Muscle of leg (tissue), 11 donors: ENCODE measurements around the gene GALNT10. TPM values are rescaled to one million over a fixed set of nuclear protein-coding genes. Genes with fewer than 3 reads are reported as not detected.

ENCODE experiments used
- DNase-seq: peaks from one replicate; pipeline ENCODE4 v3.0.0; 2013
- H3K27ac ChIP-seq: one replicate; pipeline ENCODE4 v1.5.1; 2013; ENCODE audit warnings: mild to moderate bottlenecking, low read length, control low read depth
- H3K27me3 ChIP-seq: one replicate; pipeline ENCODE4 v1.6.1; 2013; ENCODE audit warnings: low read length; ENCODE audit not compliant: control insufficient read depth, insufficient read depth
- H3K36me3 ChIP-seq: one replicate; pipeline ENCODE4 v1.6.1; 2013; ENCODE audit warnings: low read length; ENCODE audit not compliant: control insufficient read depth, insufficient read depth
- H3K4me1 ChIP-seq: one replicate; pipeline ENCODE4 v1.6.1; 2013; ENCODE audit warnings: low read length; ENCODE audit not compliant: control insufficient read depth, insufficient read depth
- H3K4me3 ChIP-seq: one replicate; pipeline ENCODE4 v1.5.1; 2013; ENCODE audit warnings: low read length, control low read depth
- H3K9me3 ChIP-seq: replicated peaks from 2 replicates; pipeline ENCODE4 v1.6.1; 2013; ENCODE audit warnings: low read depth, low read length; ENCODE audit not compliant: control insufficient read depth
- WGBS: methylation state at CpG from one replicate; pipeline ENCODE4 v1.1.5; 2013; ENCODE audit warnings: missing lambda C conversion rate; ENCODE audit not compliant: insufficient coverage; 5-methylcytosine and 5-hydroxymethylcytosine counted together
- polyA plus RNA-seq, 8 donors: library from polyadenylated mRNA; unstranded; fragments of 120-200 nt; gene quantifications; one replicate each; pipeline versions ENCODE4 v1.2.1 to v1.2.3, GENCODE V29; 2013; ENCODE audit warnings: inconsistent platforms in 1 of 8, low replicate concordance in 1 of 8; ENCODE audit not compliant: insufficient read length in 8 of 8, insufficient read depth in 1 of 8
- total RNA-seq: library from RNA; stranded (reverse); fragments of 120-200 nt; gene quantifications from one replicate; pipeline ENCODE4 v1.2.4, GENCODE V29; 2013

Gene GALNT10
- total and polyA plus RNA-seq, 9 donors: 16.6 to 27.8 (median 20.5) TPM

DNA sequence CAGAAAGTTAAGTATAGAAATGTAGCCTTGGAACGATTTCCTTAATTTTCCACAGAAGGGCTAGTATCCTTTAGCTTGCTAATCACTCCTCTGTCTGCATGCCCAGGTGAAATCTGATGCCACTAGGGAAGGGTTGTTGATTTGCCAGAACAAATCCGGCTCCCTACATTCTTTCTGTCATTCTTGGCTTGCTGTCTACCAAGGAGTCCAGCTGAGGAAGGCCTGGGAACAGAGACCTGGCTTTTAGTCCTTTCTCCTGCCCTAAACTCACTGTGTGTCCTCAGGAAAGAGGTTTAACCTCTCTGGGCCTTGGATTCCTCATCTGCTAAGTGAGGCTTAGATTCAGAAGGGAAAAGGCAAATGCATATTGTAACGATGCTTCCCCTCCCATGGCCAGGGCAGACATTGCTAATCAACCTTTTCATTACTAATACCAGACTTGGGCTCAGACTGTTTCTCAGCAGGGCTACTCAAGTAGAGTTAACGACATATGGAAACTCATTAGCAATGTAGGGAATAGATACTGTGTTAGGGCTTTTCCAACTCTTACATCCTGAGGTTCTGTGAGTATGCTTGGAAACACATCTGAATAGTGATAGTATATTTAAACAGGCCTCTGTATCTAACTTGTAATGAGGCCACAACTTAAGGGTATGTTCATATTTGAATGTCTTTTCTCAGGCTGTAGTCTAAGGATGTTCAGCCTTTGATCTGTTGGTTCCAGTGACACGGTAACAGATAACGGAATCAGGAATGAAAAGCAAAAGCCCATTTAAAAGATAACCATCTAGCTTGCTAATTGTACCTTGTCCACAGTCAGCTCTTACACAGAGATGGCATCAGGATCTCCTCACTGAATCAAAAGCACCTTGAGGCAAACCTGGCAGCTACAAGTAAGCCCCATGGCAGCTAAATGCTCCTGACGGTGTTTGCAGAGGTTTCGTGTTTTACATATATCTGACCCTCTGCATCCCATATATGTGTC, 4.1 kb downstream of the GALNT10 start:
- DNase-seq: peak; percentile 85
- peak overlapping the region; percentile 71 for H3K27ac ChIP-seq
- WGBS: 100% methylated on average over 2 of the region's 8 CpGs

DNA sequence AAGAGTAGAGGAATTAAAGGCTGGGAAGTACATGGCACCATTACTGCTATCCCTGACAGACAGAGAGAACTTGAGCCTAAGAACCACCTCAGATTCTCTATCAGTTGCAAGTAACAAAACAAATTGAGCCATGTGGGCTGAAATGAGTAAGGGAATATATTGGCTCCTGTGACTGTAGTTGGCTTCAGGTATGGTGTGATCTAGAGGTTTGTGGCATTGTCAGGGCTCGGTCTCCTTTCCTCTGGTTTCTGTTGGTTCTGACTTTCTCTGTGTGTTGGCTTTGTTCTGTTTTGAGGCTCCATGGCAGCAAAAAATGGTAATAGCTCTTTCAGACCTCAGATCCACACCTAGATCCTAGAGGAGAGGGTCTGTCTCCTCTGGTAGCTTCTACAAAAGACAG, 5.7 kb downstream of the GALNT10 start:
- H3K27ac ChIP-seq: no peak overlapping the region

More for the DNA sequence above, 4.1 kb downstream of the GALNT10 start:
- H3K27me3 ChIP-seq: no peaks in the 10 kb centered on the region
- peaks cover 39% of the 10 kb centered on the region for H3K4me1 ChIP-seq
- no peaks in the 10 kb centered on the region for H3K9me3 ChIP-seq
- no peak overlapping the region for H3K4me3 ChIP-seq
- H3K36me3 ChIP-seq: peaks cover 6% of the 10 kb centered on the region

GRCh38 chr5:154196955-154197652, 6.6 kb downstream of the GALNT10 start:
- Histone ChIP-seq H3K27ac (no peak overlapping the region), H3K4me1 (peaks cover 32% of the 10 kb centered on the region), H3K4me3 (no peak overlapping the region), H3K27me3 (no peaks in the 10 kb centered on the region), H3K36me3 (peaks cover 6% of the 10 kb centered on the region), H3K9me3 (no peaks in the 10 kb centered on the region)
- DNase-seq: peak; percentile 70
- 35% methylated on average over 2 of the region's 8 CpGs for WGBS

More for the DNA sequence above, 5.7 kb downstream of the GALNT10 start:
- no CpG with 5 or more reads among the region's 1 CpG for WGBS
- H3K27me3 ChIP-seq: no peaks in the 10 kb centered on the region
- no peak overlapping the region for H3K4me3 ChIP-seq
- H3K9me3 ChIP-seq: no peaks in the 10 kb centered on the region
- no peak for DNase-seq
- peaks cover 40% of the 10 kb centered on the region for H3K4me1 ChIP-seq
- H3K36me3 ChIP-seq: peaks cover 6% of the 10 kb centered on the region

GRCh38 chr5:154197801-154198491, 7.4 kb downstream of the GALNT10 start:
- Histone ChIP-seq H3K27ac (no peak overlapping the region), H3K27me3 (no peaks in the 10 kb centered on the region), H3K4me3 (no peak overlapping the region), H3K4me1 (peaks cover 34% of the 10 kb centered on the region), H3K9me3 (no peaks in the 10 kb centered on the region), H3K36me3 (peaks cover 6% of the 10 kb centered on the region)
- DNase-seq: no peak
- 96% methylated on average over 3 of the region's 8 CpGs for WGBS

- Histone ChIP-seq H3K27ac (no peak overlapping the region), H3K27me3 (no peaks in the 10 kb centered on the region), H3K36me3 (peaks cover 6% of the 10 kb centered on the region), H3K4me1 (peaks cover 29% of the 10 kb centered on the region), H3K9me3 (no peaks in the 10 kb centered on the region), H3K4me3 (no peak overlapping the region)
- DNase-seq: no peak
- 93% methylated on average over 2 of the region's 4 CpGs for WGBS
These were observed 8.2 kb downstream of the GALNT10 start for GRCh38 chr5:154198611-154199230.

DNA sequence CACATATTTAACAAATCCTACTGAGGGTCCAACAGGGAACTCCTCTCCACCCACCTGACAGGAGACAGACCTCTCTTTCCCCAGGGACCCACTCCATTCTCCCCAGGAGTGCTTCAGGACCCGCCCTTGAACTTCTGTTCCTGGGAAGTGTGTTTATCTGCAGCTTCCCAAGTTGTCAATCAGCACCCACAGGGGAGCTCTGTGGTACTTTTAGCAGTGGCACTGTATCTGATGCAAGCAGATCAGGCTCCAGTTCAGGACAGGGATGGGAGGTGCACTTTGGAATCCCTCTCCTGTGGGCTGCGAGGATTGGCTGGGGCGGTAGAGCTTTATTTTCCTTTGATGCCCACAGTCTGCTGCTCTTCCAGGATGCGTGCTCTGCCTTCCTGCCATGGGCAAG, 8.7 kb downstream of the GALNT10 start:
- no peaks in the 10 kb centered on the region for H3K27me3 ChIP-seq
- WGBS: 88% methylated on average over 4 of the region's 4 CpGs
- H3K4me1 ChIP-seq: peaks cover 26% of the 10 kb centered on the region
- no peak for DNase-seq
- H3K4me3 ChIP-seq: no peak overlapping the region
- no peaks in the 10 kb centered on the region for H3K9me3 ChIP-seq
- no peak overlapping the region for H3K27ac ChIP-seq
- H3K36me3 ChIP-seq: peaks cover 6% of the 10 kb centered on the region

DNA sequence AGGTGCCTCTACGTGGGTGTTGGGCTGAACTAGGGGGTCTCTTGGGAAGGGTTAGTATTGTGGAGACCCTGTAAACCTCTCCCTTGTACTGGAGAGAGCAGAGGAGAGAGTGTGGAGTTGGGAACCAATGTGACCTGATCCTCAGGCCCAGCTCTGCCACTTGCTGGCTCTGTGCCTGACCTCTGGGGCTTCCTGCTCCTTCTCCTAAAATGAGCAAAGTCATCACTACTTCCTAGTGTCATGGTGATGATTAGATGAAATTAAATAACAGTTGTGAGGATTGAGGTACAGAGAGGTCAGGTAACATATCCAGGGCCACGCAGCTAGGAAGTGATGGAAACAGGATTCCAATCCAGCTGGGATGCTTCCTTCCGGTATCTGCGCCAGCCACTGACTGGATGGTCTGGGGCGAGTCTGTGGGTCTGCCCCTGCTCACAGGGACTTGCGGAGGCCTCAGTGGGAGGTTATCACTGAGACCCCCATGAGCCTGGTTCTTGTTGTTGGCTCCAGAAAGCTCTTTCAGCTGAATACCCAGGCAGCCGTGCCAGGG, 9.2 kb downstream of the GALNT10 start:
- WGBS: 63% methylated on average over 6 of the region's 7 CpGs
- Histone ChIP-seq H3K27me3 (no peaks in the 10 kb centered on the region), H3K4me1 (peaks cover 22% of the 10 kb centered on the region), H3K27ac (no peak overlapping the region), H3K36me3 (peaks cover 6% of the 10 kb centered on the region), H3K4me3 (no peak overlapping the region), H3K9me3 (no peaks in the 10 kb centered on the region)
- no peak for DNase-seq

DNA sequence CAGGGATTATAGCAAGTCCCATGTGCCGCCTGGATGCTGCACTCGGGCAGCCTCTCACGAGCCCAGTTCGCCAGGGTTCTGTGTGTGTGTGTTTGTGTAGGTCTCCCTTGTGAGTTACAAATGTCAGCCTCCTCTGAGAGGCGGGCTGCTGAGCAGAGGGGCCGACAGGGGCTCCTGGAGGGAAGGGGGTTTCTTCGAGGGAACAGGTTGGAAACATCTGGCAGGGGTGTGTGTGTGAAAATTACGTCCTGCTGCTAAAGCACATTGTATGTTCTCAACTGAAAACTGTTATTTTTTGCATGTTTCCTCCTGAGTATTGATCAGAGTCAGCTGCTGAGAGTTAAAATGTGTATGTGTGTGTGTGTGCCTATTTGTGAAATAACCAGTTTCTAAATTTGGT, 9.7 kb downstream of the GALNT10 start:
- Histone ChIP-seq H3K4me3 (no peak overlapping the region), H3K27me3 (no peaks in the 10 kb centered on the region), H3K4me1 (peaks cover 22% of the 10 kb centered on the region), H3K36me3 (peaks cover 6% of the 10 kb centered on the region), H3K27ac (peak overlapping the region; percentile 10), H3K9me3 (no peaks in the 10 kb centered on the region)
- WGBS: 30% methylated on average over 8 of the region's 8 CpGs
- peak; percentile 44 for DNase-seq

- 70% methylated on average over 3 of the region's 7 CpGs for WGBS
- Histone ChIP-seq H3K27me3 (no peaks in the 10 kb centered on the region), H3K27ac (no peak overlapping the region), H3K36me3 (peaks cover 6% of the 10 kb centered on the region), H3K4me1 (peaks cover 22% of the 10 kb centered on the region), H3K9me3 (no peaks in the 10 kb centered on the region), H3K4me3 (no peak overlapping the region)
- DNase-seq: no peak
These were observed 10.7 kb downstream of the GALNT10 start for GRCh38 chr5:154201108-154201769.
